ENCODE data around the gene GRIN3B. TPM values are rescaled to one million over a fixed set of nuclear protein-coding genes. Genes with fewer than 3 reads are reported as not detected.

Gene GRIN3B
- total RNA-seq, 2 donors from 2014 or later = 2.0 TPM

GRCh38 chr19:1006711-1007398, 6.6 kb downstream of the GRIN3B start:
- Mint-ChIP-seq H3K4me1 (no peaks in the 10 kb centered on the region), H3K27me3 (ENCODE audit: insufficient read depth) (peaks cover 5% of the 10 kb centered on the region), H3K36me3 (ENCODE audit: low read depth) (peaks cover 13% of the 10 kb centered on the region), H3K9me3 (peaks cover 8% of the 10 kb centered on the region), H3K4me3 (no peak overlapping the region), H3K27ac (no peak overlapping the region)
- 88 to 90% methylated on average over 18 to 27 of the region's 27 CpGs for WGBS, 2 experiments (ENCODE audit: insufficient coverage in 1 of 2, insufficient read length in 1 of 2)
- H3K4me3 ChIP-seq (ENCODE audit: low read length) = no peak overlapping the region
- DNase-seq = no peak
- H3K9me3 ChIP-seq (ENCODE audit: control insufficient read depth, low read length) = no peaks in the 10 kb centered on the region
- TF ChIP-seq CTCF (conservative IDR thresholded peaks at IDR 0.05) = no peak
- no peak overlapping the region for H3K27ac ChIP-seq (ENCODE audit: low read depth, low read length)
- H3K4me1 ChIP-seq (ENCODE audit: control insufficient read depth, insufficient read depth, low read length) = no peaks in the 10 kb centered on the region
- peaks cover 5% of the 10 kb centered on the region for H3K27me3 ChIP-seq (ENCODE audit: control insufficient read depth, insufficient read depth, low read length, poor library complexity, severe bottlenecking)
- no peak overlapping the region for H3K9ac ChIP-seq (ENCODE audit: extremely low read depth, low read length, poor library complexity, severe bottlenecking)
- no peaks in the 10 kb centered on the region for H3K36me3 ChIP-seq (ENCODE audit: control insufficient read depth, insufficient read depth, low read length)

GRCh38 chr19:1007399-1008251, 7.4 kb downstream of the GRIN3B start:
- no peak for DNase-seq
- H3K9ac ChIP-seq (ENCODE audit: extremely low read depth, low read length, poor library complexity, severe bottlenecking) = no peak overlapping the region
- no peaks in the 10 kb centered on the region for H3K36me3 ChIP-seq (ENCODE audit: control insufficient read depth, insufficient read depth, low read length)
- H3K4me3 Mint-ChIP-seq = no peak overlapping the region
- H3K27ac Mint-ChIP-seq = no peak overlapping the region
- H3K27me3 Mint-ChIP-seq (ENCODE audit: insufficient read depth) = peaks cover 1% of the 10 kb centered on the region
- no peaks in the 10 kb centered on the region for H3K4me1 Mint-ChIP-seq
- H3K27ac ChIP-seq (ENCODE audit: low read depth, low read length) = no peak overlapping the region
- no peak for TF ChIP-seq CTCF (conservative IDR thresholded peaks at IDR 0.05)
- peaks cover 13% of the 10 kb centered on the region for H3K36me3 Mint-ChIP-seq (ENCODE audit: low read depth)
- H3K4me3 ChIP-seq (ENCODE audit: low read length) = no peak overlapping the region
- peaks cover 8% of the 10 kb centered on the region for H3K9me3 Mint-ChIP-seq
- peaks cover 2% of the 10 kb centered on the region for H3K27me3 ChIP-seq (ENCODE audit: control insufficient read depth, insufficient read depth, low read length, poor library complexity, severe bottlenecking)
- H3K9me3 ChIP-seq (ENCODE audit: control insufficient read depth, low read length) = no peaks in the 10 kb centered on the region
- H3K4me1 ChIP-seq (ENCODE audit: control insufficient read depth, insufficient read depth, low read length) = no peaks in the 10 kb centered on the region
- WGBS, 2 experiments (ENCODE audit: insufficient coverage in 1 of 2, insufficient read length in 1 of 2) = 94 to 98% methylated on average over 44 to 73 of the region's 73 CpGs

GRCh38 chr19:1008268-1009040, 8.2 kb downstream of the GRIN3B start:
- no peak overlapping the region for H3K4me3 Mint-ChIP-seq
- Histone ChIP-seq H3K4me1 (ENCODE audit: control insufficient read depth, insufficient read depth, low read length) (no peaks in the 10 kb centered on the region), H3K36me3 (ENCODE audit: control insufficient read depth, insufficient read depth, low read length) (peaks cover 7% of the 10 kb centered on the region), H3K9ac (ENCODE audit: extremely low read depth, low read length, poor library complexity, severe bottlenecking) (no peak overlapping the region), H3K9me3 (ENCODE audit: control insufficient read depth, low read length) (no peaks in the 10 kb centered on the region), H3K27me3 (ENCODE audit: control insufficient read depth, insufficient read depth, low read length, poor library complexity, severe bottlenecking) (no peaks in the 10 kb centered on the region), H3K4me3 (ENCODE audit: low read length) (no peak overlapping the region), H3K27ac (ENCODE audit: low read depth, low read length) (no peak overlapping the region)
- H3K27ac Mint-ChIP-seq = no peak overlapping the region
- no peaks in the 10 kb centered on the region for H3K4me1 Mint-ChIP-seq
- DNase-seq = no peak
- peaks cover 13% of the 10 kb centered on the region for H3K36me3 Mint-ChIP-seq (ENCODE audit: low read depth)
- WGBS, 2 experiments (ENCODE audit: insufficient coverage in 1 of 2, insufficient read length in 1 of 2) = 94 to 95% methylated on average over 31 to 42 of the region's 45 CpGs
- no peaks in the 10 kb centered on the region for H3K27me3 Mint-ChIP-seq (ENCODE audit: insufficient read depth)
- H3K9me3 Mint-ChIP-seq = peaks cover 8% of the 10 kb centered on the region
- TF ChIP-seq CTCF (conservative IDR thresholded peaks at IDR 0.05) = no peak

Data from endodermal cell (in vitro differentiated cells).